IPS DF 4.7 (cell line): ENCODE data around the gene EPS8L3.

Source experiments
- DNase-seq: peaks from one replicate; pipeline ENCODE4 v3.0.0-alpha.2; 2013; ENCODE audit warnings: low spot score; ENCODE audit errors: extremely low read depth

EPS8L3 gene

GRCh38 chr1:109739738-109740614 lies 23.7 kb downstream of the EPS8L3 start:
- DNase-seq: no peak

GRCh38 chr1:109733236-109733870 lies 30.4 kb downstream of the EPS8L3 start:
- no peak for DNase-seq

GRCh38 chr1:109732390-109732881 lies 31.3 kb downstream of the EPS8L3 start:
- no peak for DNase-seq

GRCh38 chr1:109730666-109731065 lies 33.1 kb downstream of the EPS8L3 start:
- DNase-seq: no peak

- DNase-seq: no peak
Observed at GRCh38 chr1:109728870-109729269, 34.9 kb downstream of the EPS8L3 start.

- DNase-seq: no peak
Observed at GRCh38 chr1:109726728-109727373, 36.9 kb downstream of the EPS8L3 start.

GRCh38 chr1:109726007-109726406 lies 37.7 kb downstream of the EPS8L3 start:
- no peak for DNase-seq

GRCh38 chr1:109725510-109725909 lies 38.2 kb downstream of the EPS8L3 start:
- no peak for DNase-seq

GRCh38 chr1:109724933-109725332 lies 38.8 kb downstream of the EPS8L3 start:
- no peak for DNase-seq

GRCh38 chr1:109722908-109723691 lies 40.6 kb downstream of the EPS8L3 start:
- no peak for DNase-seq

GRCh38 chr1:109721971-109722370 lies 41.8 kb downstream of the EPS8L3 start:
- DNase-seq: no peak

- DNase-seq: no peak
Observed at GRCh38 chr1:109721042-109721441, 42.7 kb downstream of the EPS8L3 start.

GRCh38 chr1:109719337-109719837 lies 44.3 kb downstream of the EPS8L3 start:
- no peak for DNase-seq

GRCh38 chr1:109718495-109718894 lies 45.2 kb downstream of the EPS8L3 start:
- DNase-seq: no peak

- no peak for DNase-seq
Observed at GRCh38 chr1:109717729-109718128, 46.0 kb downstream of the EPS8L3 start.

- DNase-seq: no peak
Observed at GRCh38 chr1:109716570-109717090, 47.1 kb downstream of the EPS8L3 start.

- no peak for DNase-seq
Observed at GRCh38 chr1:109716121-109716520, 47.6 kb downstream of the EPS8L3 start.

- no peak for DNase-seq
Observed at GRCh38 chr1:109714661-109715372, 48.9 kb downstream of the EPS8L3 start.

- DNase-seq: no peak
Observed at GRCh38 chr1:109713636-109714035, 50.1 kb downstream of the EPS8L3 start.

- no peak for DNase-seq
Observed at GRCh38 chr1:109712321-109712864, 51.3 kb downstream of the EPS8L3 start.
